Peyer's patch (tissue), 4 donors: ENCODE measurements around the gene MAST2. TPM values are rescaled to one million over a fixed set of nuclear protein-coding genes. Genes with fewer than 3 reads are reported as not detected.

Source experiments
- DNase-seq, 3 donors: peaks; one replicate each; pipeline ENCODE4 v3.0.0-alpha.2; 2017 to 2019
- H3K27ac ChIP-seq, 4 donors: fragments of 200-600 bp; sonication (generic); one replicate each; pipeline ENCODE4 v1.5.1; 2016 to 2019
- H3K27me3 ChIP-seq, 2 donors: fragments of 200-600 bp; sonication (generic); one replicate each; pipeline ENCODE4 v1.5.1; 2019
- H3K36me3 ChIP-seq, 3 donors: fragments of 200-600 bp; sonication (generic); one replicate each; pipeline ENCODE4 v1.5.1; 2016 to 2019
- H3K4me1 ChIP-seq, 4 donors: fragments of 200-600 bp; sonication (generic); one replicate each; pipeline ENCODE4 v1.5.1; 2016 to 2019
- H3K4me3 ChIP-seq, 4 donors: fragments of 200-600 bp; sonication (generic); 1 replicate in 3 of 4; 2 replicates in 1 of 4; pipeline ENCODE4 v1.5.1; 2016 to 2019; ENCODE audit warnings: mild to moderate bottlenecking in 1 of 4
- H3K9me3 ChIP-seq, 4 donors: fragments of 200-600 bp; sonication (generic); one replicate each; pipeline ENCODE4 v1.5.1; 2016 to 2019; ENCODE audit warnings: mild to moderate bottlenecking in 1 of 4
- POLR2A ChIP-seq, 2 donors: fragments of 450-650 bp; IDR thresholded peaks; one replicate each; pipeline ENCODE4 v1.5.1; 2017; ENCODE audit warnings: antibody characterized with exemption in 2 of 2, mild to moderate bottlenecking in 2 of 2, moderate library complexity in 2 of 2
- total RNA-seq, 4 donors: library from RNA; depleted of rRNA; stranded (reverse); fragments of >200 nt; gene quantifications; one replicate each; pipeline ENCODE4 v1.1.0, GENCODE V29; 2016
- TF ChIP-seq, protein P1 (sequence below), 6 experiments: fragments of 450-650 bp in 4 of 6; fragments of 200-600 bp in 2 of 6; sonication (generic) in 1 of 6; IDR thresholded peaks; one replicate each; pipeline ENCODE4 v1.5.1; 2017 to 2019; ENCODE audit warnings: antibody characterized with exemption in 6 of 6, mild to moderate bottlenecking in 3 of 6, moderate library complexity in 1 of 6

The MAST2 gene
- total RNA-seq, 4 donors from 2014 or later = 75.9 to 249 (median 134) TPM

DNA sequence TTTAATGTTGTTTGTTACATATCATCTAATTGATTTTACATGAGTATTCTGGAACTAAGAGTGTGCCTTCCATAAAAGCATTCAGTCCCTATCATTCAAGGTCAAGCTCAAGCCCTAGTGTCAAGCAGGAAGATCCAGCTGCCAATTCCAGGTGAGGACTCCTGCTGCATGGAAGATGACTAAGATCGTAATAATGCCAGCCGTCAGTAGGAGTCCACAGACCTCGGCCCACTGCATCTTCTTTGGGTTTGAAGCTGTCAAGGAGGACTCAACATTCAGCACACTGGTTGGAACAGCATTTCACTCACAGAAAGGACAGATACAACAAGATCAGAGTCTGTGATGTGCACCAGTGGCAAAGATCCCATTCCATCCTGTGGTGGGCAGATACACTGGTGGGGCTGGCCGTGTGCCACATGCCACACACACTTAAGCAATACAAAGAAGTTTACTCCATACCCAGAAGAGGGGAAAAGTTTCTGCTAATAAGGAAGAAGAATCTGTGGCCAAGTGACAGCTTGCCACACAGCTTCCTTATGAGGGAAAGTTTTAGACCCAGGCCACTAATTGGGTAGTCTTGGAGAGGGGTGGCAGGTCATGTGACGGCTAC lies 168.6 kb downstream of the MAST2 start:
- H3K27ac ChIP-seq = peak overlapping the region in 3 of 4 donors; percentile 32 to 90 (median 76)
- no peak overlapping the region for H3K4me3 ChIP-seq
- no peak for DNase-seq
- no peaks in the 10 kb centered on the region for H3K9me3 ChIP-seq
- no peaks in the 10 kb centered on the region for H3K27me3 ChIP-seq
- peaks cover 0 to 45% (median 1%) of the 10 kb centered on the region in 4 donors for H3K4me1 ChIP-seq
- TF ChIP-seq, protein P1, sequence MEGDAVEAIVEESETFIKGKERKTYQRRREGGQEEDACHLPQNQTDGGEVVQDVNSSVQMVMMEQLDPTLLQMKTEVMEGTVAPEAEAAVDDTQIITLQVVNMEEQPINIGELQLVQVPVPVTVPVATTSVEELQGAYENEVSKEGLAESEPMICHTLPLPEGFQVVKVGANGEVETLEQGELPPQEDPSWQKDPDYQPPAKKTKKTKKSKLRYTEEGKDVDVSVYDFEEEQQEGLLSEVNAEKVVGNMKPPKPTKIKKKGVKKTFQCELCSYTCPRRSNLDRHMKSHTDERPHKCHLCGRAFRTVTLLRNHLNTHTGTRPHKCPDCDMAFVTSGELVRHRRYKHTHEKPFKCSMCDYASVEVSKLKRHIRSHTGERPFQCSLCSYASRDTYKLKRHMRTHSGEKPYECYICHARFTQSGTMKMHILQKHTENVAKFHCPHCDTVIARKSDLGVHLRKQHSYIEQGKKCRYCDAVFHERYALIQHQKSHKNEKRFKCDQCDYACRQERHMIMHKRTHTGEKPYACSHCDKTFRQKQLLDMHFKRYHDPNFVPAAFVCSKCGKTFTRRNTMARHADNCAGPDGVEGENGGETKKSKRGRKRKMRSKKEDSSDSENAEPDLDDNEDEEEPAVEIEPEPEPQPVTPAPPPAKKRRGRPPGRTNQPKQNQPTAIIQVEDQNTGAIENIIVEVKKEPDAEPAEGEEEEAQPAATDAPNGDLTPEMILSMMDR (IDR thresholded peaks at IDR 0.05) = no peak
- TF ChIP-seq POLR2A (IDR thresholded peaks at IDR 0.05) = no peak
- peaks cover 0 to 5% (median 0%) of the 10 kb centered on the region in 3 donors for H3K36me3 ChIP-seq

DNA sequence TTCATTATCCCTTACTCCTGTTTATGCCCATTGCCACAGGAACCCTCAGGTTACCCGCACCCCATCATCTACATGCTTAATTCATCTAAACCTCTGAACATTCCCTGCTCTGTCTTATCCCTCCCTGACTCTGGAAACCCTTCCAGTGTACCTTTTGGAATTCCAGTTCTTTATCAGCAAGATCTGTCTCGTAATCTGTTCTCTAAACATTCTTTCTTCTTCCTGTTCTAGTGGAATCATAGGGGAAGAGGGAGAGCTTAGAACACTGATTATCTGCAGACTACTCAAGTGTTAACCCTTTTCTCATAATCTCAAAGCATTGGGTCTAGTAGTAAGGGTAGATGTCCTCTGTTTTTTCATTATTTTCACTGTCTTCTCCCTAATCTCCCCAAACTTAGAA lies 169.2 kb downstream of the MAST2 start:
- Histone ChIP-seq H3K4me1 (peaks cover 0 to 45% (median 1%) of the 10 kb centered on the region in 4 donors), H3K27ac (peak overlapping the region in 3 of 4 donors; percentile 32 to 90 (median 76)), H3K4me3 (no peak overlapping the region), H3K36me3 (peaks cover 0 to 5% (median 0%) of the 10 kb centered on the region in 3 donors), H3K27me3 (no peaks in the 10 kb centered on the region), H3K9me3 (no peaks in the 10 kb centered on the region)
- TF ChIP-seq, protein P1 (IDR thresholded peaks at IDR 0.05) = no peak
- no peak for TF ChIP-seq POLR2A (IDR thresholded peaks at IDR 0.05)
- DNase-seq = no peak

DNA sequence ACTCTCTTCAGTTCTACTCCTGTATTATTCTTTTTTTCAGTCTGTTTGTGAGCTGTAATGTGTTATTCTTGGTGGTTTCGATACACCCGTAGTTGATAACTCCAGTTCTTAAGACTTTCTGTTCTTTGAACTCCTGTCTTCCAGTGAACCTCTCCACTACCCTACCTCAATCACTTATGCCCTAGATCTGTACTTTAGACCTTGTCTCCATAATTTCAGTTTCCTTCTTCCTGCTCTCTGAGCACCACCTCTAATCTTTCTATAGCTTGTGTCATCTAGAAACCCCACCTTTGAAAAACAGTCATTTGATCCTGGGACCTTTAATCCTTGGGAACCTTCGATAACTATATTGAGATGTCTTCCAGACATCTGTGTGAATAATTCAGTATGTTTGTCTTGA lies 169.7 kb downstream of the MAST2 start:
- no peaks in the 10 kb centered on the region for H3K9me3 ChIP-seq
- no peak for DNase-seq
- H3K27me3 ChIP-seq = no peaks in the 10 kb centered on the region
- H3K27ac ChIP-seq = peak overlapping the region in 3 of 4 donors; percentile 32 to 90 (median 76)
- H3K36me3 ChIP-seq = peaks cover 0 to 5% (median 0%) of the 10 kb centered on the region in 3 donors
- TF ChIP-seq, protein P1 (IDR thresholded peaks at IDR 0.05) = no peak
- no peak for TF ChIP-seq POLR2A (IDR thresholded peaks at IDR 0.05)
- H3K4me1 ChIP-seq = peaks cover 0 to 46% (median 2%) of the 10 kb centered on the region in 4 donors
- no peak overlapping the region for H3K4me3 ChIP-seq

DNA sequence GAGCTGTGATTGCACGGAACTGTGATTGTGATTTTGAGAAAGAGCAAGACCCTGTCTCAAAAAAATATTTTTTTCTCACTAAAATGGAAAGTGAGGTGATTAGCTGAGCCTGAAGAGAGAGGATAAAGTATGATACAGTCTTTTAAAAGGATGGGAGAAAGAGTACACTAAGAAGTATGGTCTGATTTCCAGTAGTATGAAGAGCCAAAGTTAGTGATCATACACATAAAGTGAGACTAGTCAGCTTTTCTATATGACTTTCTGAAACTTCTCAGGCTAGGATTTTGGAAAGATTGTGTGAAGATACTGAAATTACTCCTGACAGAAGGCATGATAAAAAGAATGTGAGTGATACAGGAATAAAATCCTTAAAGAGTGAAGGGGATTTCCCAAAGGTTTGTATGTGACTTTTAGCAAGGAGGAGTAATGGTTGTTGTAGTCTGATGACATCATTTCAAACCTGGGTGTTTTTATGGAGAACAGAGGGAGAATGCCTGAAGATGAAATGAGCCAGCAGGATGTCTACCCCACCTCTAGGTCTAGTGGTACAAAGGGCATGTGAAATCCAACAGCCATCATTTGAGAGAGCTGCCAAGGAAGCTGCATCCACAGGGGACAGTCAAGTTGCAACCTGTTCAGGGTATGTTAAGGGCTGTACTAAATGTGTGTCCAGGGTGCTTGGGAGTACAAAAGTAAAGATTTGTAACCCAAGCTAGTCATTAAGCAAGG lies 171.3 kb downstream of the MAST2 start:
- Histone ChIP-seq H3K4me1 (peaks cover 0 to 50% (median 5%) of the 10 kb centered on the region in 4 donors), H3K27me3 (no peaks in the 10 kb centered on the region), H3K36me3 (peaks cover 0 to 5% (median 0%) of the 10 kb centered on the region in 3 donors), H3K27ac (peak overlapping the region in 3 of 4 donors; percentile 62 to 87 (median 75)), H3K4me3 (no peak overlapping the region), H3K9me3 (no peaks in the 10 kb centered on the region)
- DNase-seq = peak in 1 of 3 donors; percentile 65
- no peak for TF ChIP-seq POLR2A (IDR thresholded peaks at IDR 0.05)
- TF ChIP-seq, protein P1 (IDR thresholded peaks at IDR 0.05) = peak in 3 of 6 experiments; percentile 47 to 54 (median 53)

- no peak for TF ChIP-seq POLR2A (IDR thresholded peaks at IDR 0.05)
- TF ChIP-seq, protein P1 (IDR thresholded peaks at IDR 0.05) = no peak
- no peaks in the 10 kb centered on the region for H3K27me3 ChIP-seq
- DNase-seq = no peak
- H3K4me3 ChIP-seq = no peak overlapping the region
- H3K36me3 ChIP-seq = no peaks in the 10 kb centered on the region
- peak overlapping the region in 1 of 4 donors; percentile 75 for H3K27ac ChIP-seq
- peaks cover 0 to 4% (median 1%) of the 10 kb centered on the region in 4 donors for H3K9me3 ChIP-seq
- peaks cover 0 to 38% (median 5%) of the 10 kb centered on the region in 4 donors for H3K4me1 ChIP-seq
Observed at GRCh38 chr1:45976623-45977022, 173.2 kb downstream of the MAST2 start.
